ENCODE measurements around the gene ERCC6.

DNA sequence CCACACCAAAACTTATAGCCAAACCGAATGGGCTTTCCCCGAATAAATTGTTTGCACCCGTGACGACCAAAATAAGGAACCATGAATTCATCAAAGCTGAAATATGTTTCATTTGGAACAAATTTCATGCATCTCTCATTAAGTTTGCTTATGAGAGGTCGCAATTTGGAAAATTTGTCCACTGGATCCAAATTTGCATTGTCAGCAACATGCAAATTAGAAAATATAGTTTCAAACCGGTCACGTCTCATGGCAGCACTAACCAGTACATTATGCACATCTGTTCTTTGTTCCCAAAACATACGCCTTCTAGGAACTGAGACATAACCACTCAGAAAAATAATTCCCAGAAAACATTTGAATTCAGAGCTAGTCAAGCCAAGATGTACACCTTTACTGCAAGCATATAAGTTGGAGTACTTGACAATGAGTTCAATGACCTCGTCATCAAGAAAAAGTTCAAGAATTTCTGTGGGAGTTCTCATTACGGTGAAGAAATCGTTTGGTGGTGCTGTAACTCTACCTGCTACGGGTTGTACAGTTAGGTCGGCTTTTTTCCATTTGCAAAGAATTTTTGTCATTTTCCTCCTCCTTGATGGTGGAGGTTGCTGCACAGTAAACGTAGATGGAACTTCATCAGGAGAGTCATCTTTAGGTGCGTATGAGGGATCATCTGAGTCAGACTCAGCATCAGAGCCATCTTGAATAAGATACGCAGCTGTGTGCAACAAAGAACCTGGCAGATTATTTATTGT lies 22.5 kb downstream of the ERCC6 start:
- TF ChIP-seq CTCF (IDR thresholded peaks at IDR 0.05; ENCODE audit: extremely low read depth in 1 of 2, insufficient read depth in 1 of 2, low read depth in 1 of 2, low read length in 2 of 2) = no peak
- no peak for TF ChIP-seq FOS (IDR thresholded peaks at IDR 0.05; ENCODE audit: borderline replicate concordance, insufficient read depth, low read length)
- TF ChIP-seq POLR2AphosphoS5 (IDR thresholded peaks at IDR 0.05; ENCODE audit: insufficient read depth, low read depth, low read length) = no peak
- no peak for TF ChIP-seq MYC (IDR thresholded peaks at IDR 0.05; ENCODE audit: low read depth, low read length)
- TF ChIP-seq POLR2A (IDR thresholded peaks at IDR 0.05; ENCODE audit: low read depth, low read length) = no peak
- no peak for TF ChIP-seq JUN (IDR thresholded peaks at IDR 0.05; ENCODE audit: borderline replicate concordance, insufficient read depth, insufficient read length, low read depth)
- no peak for TF ChIP-seq EZH2 (IDR thresholded peaks at IDR 0.05; ENCODE audit: borderline replicate concordance, low read depth, low read length, severe bottlenecking)
- TF ChIP-seq, protein P1, sequence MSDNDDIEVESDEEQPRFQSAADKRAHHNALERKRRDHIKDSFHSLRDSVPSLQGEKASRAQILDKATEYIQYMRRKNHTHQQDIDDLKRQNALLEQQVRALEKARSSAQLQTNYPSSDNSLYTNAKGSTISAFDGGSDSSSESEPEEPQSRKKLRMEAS (IDR thresholded peaks at IDR 0.05; ENCODE audit: insufficient read depth, insufficient read length) = no peak
